Measurements from ENCODE around the gene TFDP1.

- TF ChIP-seq, protein P1, sequence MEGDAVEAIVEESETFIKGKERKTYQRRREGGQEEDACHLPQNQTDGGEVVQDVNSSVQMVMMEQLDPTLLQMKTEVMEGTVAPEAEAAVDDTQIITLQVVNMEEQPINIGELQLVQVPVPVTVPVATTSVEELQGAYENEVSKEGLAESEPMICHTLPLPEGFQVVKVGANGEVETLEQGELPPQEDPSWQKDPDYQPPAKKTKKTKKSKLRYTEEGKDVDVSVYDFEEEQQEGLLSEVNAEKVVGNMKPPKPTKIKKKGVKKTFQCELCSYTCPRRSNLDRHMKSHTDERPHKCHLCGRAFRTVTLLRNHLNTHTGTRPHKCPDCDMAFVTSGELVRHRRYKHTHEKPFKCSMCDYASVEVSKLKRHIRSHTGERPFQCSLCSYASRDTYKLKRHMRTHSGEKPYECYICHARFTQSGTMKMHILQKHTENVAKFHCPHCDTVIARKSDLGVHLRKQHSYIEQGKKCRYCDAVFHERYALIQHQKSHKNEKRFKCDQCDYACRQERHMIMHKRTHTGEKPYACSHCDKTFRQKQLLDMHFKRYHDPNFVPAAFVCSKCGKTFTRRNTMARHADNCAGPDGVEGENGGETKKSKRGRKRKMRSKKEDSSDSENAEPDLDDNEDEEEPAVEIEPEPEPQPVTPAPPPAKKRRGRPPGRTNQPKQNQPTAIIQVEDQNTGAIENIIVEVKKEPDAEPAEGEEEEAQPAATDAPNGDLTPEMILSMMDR (IDR thresholded peaks at IDR 0.05; ENCODE audit: borderline replicate concordance, extremely low read depth, low read length, poor library complexity, severe bottlenecking): no peak
- no peak for TF ChIP-seq EZH2 (IDR thresholded peaks at IDR 0.05; ENCODE audit: borderline replicate concordance, low read depth, low read length, severe bottlenecking)
Measured at GRCh38 chr13:113603116-113603710, 18.7 kb downstream of the TFDP1 start.
